GM12865 (cell line): ENCODE measurements around the gene HPS5.

Experiments
- DNase-seq: peaks from one replicate; pipeline ENCODE4 v3.0.0; 2010; ENCODE audit warnings: low read depth
- H3K4me3 ChIP-seq: 2 replicates; pipeline ENCODE4 v1.5.1; 2011; ENCODE audit warnings: mild to moderate bottlenecking, low read depth, low read length, control low read depth
- TF ChIP-seq, protein P1 (sequence below): IDR thresholded peaks from 2 replicates; pipeline ENCODE4 v1.5.1; 2011; ENCODE audit warnings: low read length, control low read depth, low read depth, inconsistent platforms; ENCODE audit not compliant: insufficient read depth; ENCODE audit errors: missing control alignments

The HPS5 gene

DNA sequence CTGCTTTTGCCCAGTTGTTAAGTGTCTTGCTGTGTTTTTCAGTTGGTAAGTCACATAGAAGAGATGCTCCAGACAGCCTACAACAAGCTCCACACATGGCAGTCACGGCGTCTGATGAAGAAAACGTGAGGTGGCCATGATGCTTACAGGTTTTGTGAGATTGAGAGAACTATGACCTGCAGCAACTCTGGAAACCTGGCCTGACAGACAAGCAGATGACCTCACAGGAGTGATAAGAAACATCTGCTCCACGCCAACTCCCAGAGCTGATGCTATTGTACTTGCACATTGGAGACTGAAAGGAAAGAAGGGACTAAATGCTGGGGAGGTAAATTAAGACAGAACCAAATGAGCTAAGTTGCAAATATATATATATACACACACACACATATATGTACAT lies 43.8 kb upstream of the HPS5 start:
- TF ChIP-seq, protein P1, sequence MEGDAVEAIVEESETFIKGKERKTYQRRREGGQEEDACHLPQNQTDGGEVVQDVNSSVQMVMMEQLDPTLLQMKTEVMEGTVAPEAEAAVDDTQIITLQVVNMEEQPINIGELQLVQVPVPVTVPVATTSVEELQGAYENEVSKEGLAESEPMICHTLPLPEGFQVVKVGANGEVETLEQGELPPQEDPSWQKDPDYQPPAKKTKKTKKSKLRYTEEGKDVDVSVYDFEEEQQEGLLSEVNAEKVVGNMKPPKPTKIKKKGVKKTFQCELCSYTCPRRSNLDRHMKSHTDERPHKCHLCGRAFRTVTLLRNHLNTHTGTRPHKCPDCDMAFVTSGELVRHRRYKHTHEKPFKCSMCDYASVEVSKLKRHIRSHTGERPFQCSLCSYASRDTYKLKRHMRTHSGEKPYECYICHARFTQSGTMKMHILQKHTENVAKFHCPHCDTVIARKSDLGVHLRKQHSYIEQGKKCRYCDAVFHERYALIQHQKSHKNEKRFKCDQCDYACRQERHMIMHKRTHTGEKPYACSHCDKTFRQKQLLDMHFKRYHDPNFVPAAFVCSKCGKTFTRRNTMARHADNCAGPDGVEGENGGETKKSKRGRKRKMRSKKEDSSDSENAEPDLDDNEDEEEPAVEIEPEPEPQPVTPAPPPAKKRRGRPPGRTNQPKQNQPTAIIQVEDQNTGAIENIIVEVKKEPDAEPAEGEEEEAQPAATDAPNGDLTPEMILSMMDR, result no peak
- no peak overlapping the region for H3K4me3 ChIP-seq
- no peak for DNase-seq

DNA sequence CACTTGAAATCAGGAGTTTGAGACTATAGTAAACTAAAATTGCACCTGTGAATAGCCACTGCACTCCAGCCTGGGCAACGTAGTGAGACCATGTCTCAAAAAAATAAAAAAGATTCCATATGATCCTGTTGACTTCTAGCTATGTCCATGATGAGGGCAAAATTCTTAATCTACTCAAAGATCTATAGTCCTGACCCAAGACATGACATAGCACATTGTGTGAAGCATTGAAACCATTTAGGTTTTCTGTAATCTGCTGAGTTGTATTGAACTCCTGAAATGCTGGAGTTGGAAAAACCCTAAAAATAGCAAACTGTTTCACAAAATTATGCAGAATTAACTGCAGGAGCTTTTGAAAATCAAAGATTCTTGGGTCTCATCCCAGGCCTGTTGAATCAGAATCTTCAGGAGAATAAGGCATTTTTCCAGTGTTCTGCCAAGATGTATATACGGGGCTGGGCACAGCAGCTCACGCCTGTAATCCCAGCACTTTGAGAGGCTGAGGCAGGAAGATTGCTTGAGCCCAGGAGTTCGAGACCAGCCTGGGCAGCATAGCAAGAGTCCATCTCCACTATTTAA lies 42.6 kb upstream of the HPS5 start:
- no peak for DNase-seq
- TF ChIP-seq, protein P1, result no peak
- no peak overlapping the region for H3K4me3 ChIP-seq

DNA sequence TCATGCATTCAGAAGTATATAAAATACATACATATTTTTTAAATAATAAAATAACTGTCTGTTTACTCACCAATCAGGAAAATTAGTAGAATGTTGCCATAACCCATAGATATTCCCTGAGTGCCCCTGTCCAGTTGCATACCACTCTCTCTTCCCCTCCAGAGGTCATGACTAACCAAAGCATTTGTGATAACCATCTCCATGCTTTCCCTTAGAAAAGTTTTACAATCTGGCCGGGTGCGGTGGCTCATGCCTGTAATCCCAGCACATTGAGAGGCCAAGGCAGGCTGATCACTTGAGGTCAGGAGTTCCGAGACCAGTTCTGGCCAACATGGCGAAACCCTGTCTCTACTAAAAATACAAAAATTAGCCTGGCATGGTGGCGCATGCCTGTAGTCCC lies 39.2 kb upstream of the HPS5 start:
- H3K4me3 ChIP-seq, result no peak overlapping the region
- DNase-seq, result no peak
- TF ChIP-seq, protein P1, result no peak

DNA sequence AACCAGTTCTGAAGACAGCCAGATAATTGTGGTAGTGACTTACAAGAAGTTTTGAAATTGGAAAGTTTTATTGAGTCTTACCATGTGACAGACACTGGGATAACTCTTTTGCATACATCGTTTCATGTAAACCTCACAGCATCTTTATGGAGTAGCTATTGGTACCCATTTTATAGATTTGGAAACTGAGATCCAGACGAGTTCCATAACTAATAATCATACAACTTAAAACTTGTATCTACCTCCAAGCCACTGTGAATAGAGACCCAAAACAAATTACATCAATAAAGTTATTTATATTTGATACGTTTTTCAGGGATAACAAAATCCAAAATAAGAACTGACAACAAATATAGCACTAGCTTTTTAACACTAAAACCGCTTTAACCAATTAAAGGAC lies 36.7 kb upstream of the HPS5 start:
- TF ChIP-seq, protein P1, result no peak
- H3K4me3 ChIP-seq, result no peak overlapping the region
- no peak for DNase-seq

DNA sequence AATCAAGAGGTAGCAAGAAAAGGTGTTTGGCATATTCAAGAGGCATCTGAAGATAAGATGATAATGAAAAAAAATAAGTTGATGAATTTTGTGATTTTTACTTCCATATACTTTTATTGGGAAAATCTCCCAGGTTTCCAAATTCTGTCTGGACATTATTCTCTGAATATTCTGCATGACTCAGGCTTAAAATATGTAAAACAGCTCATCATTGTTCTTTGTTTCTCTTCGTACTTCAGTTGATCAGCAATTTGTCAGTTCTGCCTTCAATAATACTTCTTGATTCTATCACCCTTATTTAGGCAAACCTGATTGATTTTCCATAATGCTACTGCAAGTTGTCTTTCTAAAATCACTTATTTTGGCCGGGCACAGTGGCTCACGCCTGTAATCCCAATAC lies 30.6 kb upstream of the HPS5 start:
- no peak for DNase-seq
- TF ChIP-seq, protein P1, result no peak
- H3K4me3 ChIP-seq, result no peak overlapping the region

DNA sequence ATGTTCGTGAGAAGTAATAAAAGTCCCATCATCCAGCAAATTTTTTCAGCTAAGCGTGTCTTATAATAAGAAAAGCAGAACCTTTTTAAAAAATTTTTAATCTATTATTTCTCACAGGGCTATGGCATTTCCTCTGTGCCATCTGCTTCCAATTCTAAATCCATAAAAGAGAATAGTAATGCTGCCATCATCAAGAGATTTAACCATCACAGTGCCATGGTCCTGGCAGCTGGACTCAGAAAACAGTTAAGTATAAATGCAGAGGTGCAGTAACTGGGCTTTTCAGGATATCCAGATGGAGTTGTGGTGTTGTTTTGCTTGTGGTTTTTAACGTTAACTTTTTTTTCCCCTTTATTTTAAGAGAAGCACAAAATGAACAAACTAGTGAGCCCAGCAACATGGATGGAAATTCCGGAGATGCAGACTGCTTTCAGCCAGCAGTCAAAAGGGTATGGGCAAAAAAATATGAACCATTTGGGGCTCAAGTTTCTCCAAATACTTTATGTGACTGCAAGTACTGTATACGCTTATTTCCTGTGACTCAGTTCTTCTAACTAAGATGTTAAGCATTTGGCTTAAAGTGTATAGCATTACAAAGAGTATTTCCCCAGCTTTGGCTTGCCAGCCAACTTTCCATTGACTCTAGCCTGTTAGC lies 25.7 kb upstream of the HPS5 start:
- DNase-seq, result no peak
- TF ChIP-seq, protein P1, result no peak
- H3K4me3 ChIP-seq, result no peak overlapping the region

DNA sequence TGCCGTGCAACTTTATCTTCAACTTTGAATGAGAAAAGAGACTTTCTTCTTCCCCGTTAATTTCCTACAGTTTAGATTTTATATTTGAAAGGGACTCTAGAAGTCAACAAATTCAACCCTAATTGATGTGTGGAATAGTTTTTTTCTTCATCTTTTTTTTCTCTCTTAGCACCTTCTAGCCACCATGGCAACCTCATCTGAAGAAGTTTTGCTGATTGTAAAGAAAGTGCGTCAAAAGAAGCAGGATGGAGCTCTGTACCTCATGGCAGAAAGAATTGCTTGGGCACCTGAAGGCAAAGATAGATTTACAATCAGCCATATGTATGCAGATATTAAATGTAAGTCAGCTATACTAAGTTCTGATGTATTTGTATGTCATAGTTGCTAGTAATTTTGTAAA lies 11.0 kb upstream of the HPS5 start:
- no peak for DNase-seq
- no peak overlapping the region for H3K4me3 ChIP-seq
- TF ChIP-seq, protein P1, result no peak
